Mucosa of descending colon (tissue), 3 donors: ENCODE results near the gene PTGFRN. TPM values are rescaled to one million over a fixed set of nuclear protein-coding genes. Genes with fewer than 3 reads are reported as not detected.
A peak's percentile ranks its signal among the peaks of the same experiment; 100 is the strongest.

Experiments
- ATAC-seq: fragments of 200-7000 bp; cut with Tn5 transposase; one replicate; pipeline ENCODE4 v1.9.1; 2020; ENCODE audit warnings: mild to moderate bottlenecking, moderate library complexity
- DNase-seq, 3 donors: peaks; one replicate each; pipeline ENCODE4 v3.0.0-alpha.2; 2020
- H3K36me3 ChIP-seq: fragments of 200-600 bp; one replicate; pipeline ENCODE4 v1.8.0; 2021; ENCODE audit warnings: low read depth, mild to moderate bottlenecking
- H3K4me1 ChIP-seq: fragments of 200-600 bp; one replicate; pipeline ENCODE4 v1.8.0; 2021; ENCODE audit warnings: low read depth, mild to moderate bottlenecking
- H3K4me3 ChIP-seq: fragments of 200-600 bp; one replicate; pipeline ENCODE4 v1.8.0; 2021; ENCODE audit warnings: mild to moderate bottlenecking
- H3K9me3 ChIP-seq: fragments of 200-600 bp; one replicate; pipeline ENCODE4 v1.8.0; 2021; ENCODE audit warnings: mild to moderate bottlenecking
- CTCF ChIP-seq: fragments of 200-600 bp; IDR thresholded peaks from one replicate; pipeline ENCODE4 v1.8.0; 2022; ENCODE audit warnings: antibody characterized with exemption, mild to moderate bottlenecking
- intact Hi-C, 2 donors: fragments of 100-400 bp; cut with DNase I in 1 of 2; cut with micrococcal nuclease in 1 of 2; formaldehyde crosslinking; loops; one replicate each; pipeline versions ENCODE4 v1.11.0 to v1.11.1; 2022; cut with DNase I, micrococcal nuclease
- total RNA-seq, 3 donors: library from RNA; stranded (reverse); fragmentation: NEBNext Ultra II Directional in 2 of 3; extraction: Animal tissue kit (Norgen Biotek cat#: 25700) in 2 of 3; gene quantifications; one replicate each; pipeline versions ENCODE4 v1.2.1 to v1.2.4, GENCODE V29; 2021 to 2023
- donor health status: DM: no; HTN: no; CAD: no; lungs with moderate emphysema.
- donor health status: DM: no; HTN: no; CAD: no.
- donor health status: DM: no; HTN: yes; CAD: no.

Gene PTGFRN
- total RNA-seq, 3 donors from 2014 or later = 74.4 to 185 (median 84.4) TPM

- ATAC-seq (no peak), DNase-seq (no peak)
- intact Hi-C loops = no loop called here
- Histone ChIP-seq H3K4me1 (no peaks in the 10 kb centered on the region), H3K36me3 (no peaks in the 10 kb centered on the region), H3K4me3 (no peak overlapping the region), H3K9me3 (no peaks in the 10 kb centered on the region)
- no peak for TF ChIP-seq CTCF
Measured at GRCh38 chr1:117026361-117026760, 116.6 kb downstream of the PTGFRN start.

DNA sequence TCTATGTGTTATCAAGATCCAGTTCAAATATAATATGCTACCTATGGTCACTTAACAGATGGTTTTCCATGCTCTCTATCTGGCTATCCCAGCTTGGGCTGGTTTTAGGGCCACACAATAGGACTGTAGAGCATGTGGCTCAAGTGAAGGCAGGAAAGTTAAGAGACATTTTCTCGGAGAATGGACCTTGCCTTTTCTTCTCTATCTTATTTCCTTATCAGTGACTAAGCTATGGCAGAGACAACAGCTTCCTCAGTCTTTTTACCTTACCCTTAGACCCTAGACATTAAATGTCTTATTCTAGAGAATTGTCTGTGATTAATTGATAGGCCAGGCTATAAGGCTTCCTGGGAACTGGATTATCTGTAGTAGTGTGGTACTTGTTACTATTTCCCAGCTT is 120.0 kb downstream of the PTGFRN start:
- H3K9me3 ChIP-seq = no peaks in the 10 kb centered on the region
- peak; percentile 38 for ATAC-seq
- no peak overlapping the region for H3K4me3 ChIP-seq
- intact Hi-C loops = no loop called here
- no peaks in the 10 kb centered on the region for H3K4me1 ChIP-seq
- H3K36me3 ChIP-seq = no peaks in the 10 kb centered on the region
- no peak for DNase-seq
- TF ChIP-seq CTCF = no peak

DNA sequence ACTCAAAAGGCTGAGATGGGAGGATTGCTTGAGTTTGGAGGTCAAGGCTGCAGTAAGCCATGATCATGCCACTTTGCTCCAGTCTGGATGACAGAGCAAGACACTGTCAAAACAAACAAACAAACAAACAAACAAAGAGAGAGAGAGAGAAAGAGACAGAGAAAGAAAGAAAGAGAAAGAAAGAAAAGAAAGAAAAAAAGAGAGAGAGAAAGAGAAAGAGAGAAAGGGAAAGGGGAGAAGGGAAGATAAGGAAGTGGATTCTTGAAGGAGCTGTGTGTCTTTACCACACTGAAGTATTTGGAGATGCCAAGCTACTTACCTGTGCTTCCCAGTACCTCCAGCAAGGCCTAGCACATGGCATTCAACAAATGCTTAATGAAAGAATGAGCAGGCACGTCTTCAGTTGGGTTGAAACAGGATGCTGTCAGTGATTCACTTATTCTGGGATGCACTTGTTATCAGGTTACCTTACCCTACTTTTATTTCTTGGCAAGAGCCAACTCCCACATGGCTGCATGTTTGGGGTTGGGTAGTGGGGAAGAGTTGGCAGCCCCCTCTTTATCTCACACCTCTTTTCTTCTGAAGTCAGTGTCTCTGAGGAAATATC is 120.7 kb downstream of the PTGFRN start:
- no peak for DNase-seq
- Histone ChIP-seq H3K4me3 (no peak overlapping the region), H3K9me3 (no peaks in the 10 kb centered on the region), H3K4me1 (no peaks in the 10 kb centered on the region), H3K36me3 (no peaks in the 10 kb centered on the region)
- ATAC-seq = no peak
- TF ChIP-seq CTCF = no peak
- intact Hi-C loops = no loop called here

DNA sequence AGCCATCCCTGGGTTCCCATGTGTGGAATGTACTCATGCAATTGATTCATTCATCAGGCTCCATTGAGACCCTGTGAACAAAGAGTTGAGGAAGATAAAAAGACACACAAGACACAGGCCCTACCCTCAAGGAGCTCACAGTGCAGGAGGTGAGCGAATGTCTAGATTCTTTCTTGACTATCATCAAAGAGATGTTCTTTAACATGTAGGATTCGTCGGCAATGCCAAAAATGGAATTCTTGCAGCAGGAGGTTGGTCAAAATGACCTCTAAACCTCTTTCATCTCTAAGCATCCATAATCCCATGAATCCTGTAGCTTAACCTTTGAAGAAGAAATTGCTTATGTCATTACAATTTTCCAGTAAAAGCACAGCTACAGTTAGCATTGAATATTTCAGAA is 122.5 kb downstream of the PTGFRN start:
- no peaks in the 10 kb centered on the region for H3K4me1 ChIP-seq
- no peak for TF ChIP-seq CTCF
- H3K9me3 ChIP-seq = no peaks in the 10 kb centered on the region
- intact Hi-C loops = no loop called here
- no peaks in the 10 kb centered on the region for H3K36me3 ChIP-seq
- DNase-seq (no peak), ATAC-seq (no peak)
- no peak overlapping the region for H3K4me3 ChIP-seq

DNA sequence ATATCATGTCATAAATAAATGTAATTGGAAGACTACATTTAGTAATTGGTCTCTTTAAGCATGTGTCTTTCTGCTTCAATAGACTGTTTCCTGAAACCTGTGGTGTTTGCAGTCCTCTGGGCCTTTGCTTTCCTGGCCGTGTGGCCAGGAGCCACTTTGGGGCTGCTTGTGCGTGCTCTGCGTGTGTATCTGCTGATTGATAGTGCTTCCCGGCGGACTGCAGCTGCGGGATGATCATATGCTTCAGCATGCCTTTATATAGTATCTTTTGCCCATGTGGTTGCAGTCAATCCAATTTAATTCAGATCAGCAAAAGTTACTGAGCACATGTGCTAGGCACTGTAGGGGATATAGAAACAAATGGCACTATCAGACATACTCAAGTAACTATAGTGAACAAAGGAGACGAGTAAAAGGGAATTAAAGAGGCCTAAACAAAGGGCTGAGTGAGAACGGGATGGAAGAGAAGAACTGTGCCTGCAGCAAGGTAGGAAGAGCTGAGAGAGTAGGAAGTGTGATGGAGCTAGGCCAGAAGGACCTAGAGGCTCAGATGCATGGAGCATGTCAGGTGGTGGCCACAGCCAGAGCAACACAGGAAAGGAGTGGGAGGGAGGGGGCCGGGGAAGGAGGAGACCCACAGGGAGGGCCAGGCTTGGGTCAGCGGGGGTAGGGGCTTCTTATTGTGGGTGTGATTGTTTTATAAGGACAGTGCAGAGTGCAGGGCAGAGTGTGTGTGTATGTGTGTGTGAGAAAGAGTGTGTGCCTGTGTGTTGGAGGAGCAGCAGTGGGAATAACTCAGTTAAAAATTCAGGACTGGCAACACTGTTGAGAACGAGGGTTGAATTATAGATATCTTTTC is 123.2 kb downstream of the PTGFRN start:
- ATAC-seq (no peak), DNase-seq (no peak)
- intact Hi-C loops = no loop called here
- Histone ChIP-seq H3K4me1 (no peaks in the 10 kb centered on the region), H3K9me3 (no peaks in the 10 kb centered on the region), H3K4me3 (no peak overlapping the region), H3K36me3 (no peaks in the 10 kb centered on the region)
- TF ChIP-seq CTCF = no peak
